Neural progenitor cell (in vitro differentiated cells): ENCODE measurements around the gene ARMH1. TPM values are rescaled to one million over a fixed set of nuclear protein-coding genes. Genes with fewer than 3 reads are reported as not detected.
A peak's percentile ranks its signal among the peaks of the same experiment; 100 is the strongest.

Experiments
- DNase-seq: peaks from one replicate; pipeline ENCODE4 v3.0.0-alpha.2; 2016; ENCODE audit warnings: low spot score
- H2AFZ ChIP-seq: fragments of 200-600 bp; sonication (generic); replicated peaks from 2 replicates; pipeline ENCODE4 v1.6.1; 2016; ENCODE audit warnings: antibody characterized with exemption
- H3F3A ChIP-seq: fragments of 200-600 bp; sonication (generic); 2 replicates; pipeline ENCODE4 v1.6.1; 2016; ENCODE audit warnings: antibody characterized with exemption, low read depth
- H3K27ac ChIP-seq: fragments of 200-600 bp; sonication (generic); 2 replicates; pipeline ENCODE4 v1.5.1; 2016; ENCODE audit warnings: mild to moderate bottlenecking
- H3K27me3 ChIP-seq: fragments of 200-600 bp; sonication (generic); 2 replicates; pipeline ENCODE4 v1.6.1; 2016; ENCODE audit warnings: mild to moderate bottlenecking, moderate library complexity
- H3K36me3 ChIP-seq: fragments of 200-600 bp; sonication (generic); 2 replicates; pipeline ENCODE4 v1.5.1; 2016
- H3K4me1 ChIP-seq: fragments of 200-600 bp; sonication (generic); 2 replicates; pipeline ENCODE4 v1.6.1; 2016; ENCODE audit warnings: mixed run types
- H3K4me2 ChIP-seq: fragments of 200-600 bp; sonication (generic); 2 replicates; pipeline ENCODE4 v1.6.1; 2016
- H3K4me3 ChIP-seq: fragments of 200-600 bp; sonication (generic); 2 replicates; pipeline ENCODE4 v1.5.1; 2016
- H3K79me2 ChIP-seq: fragments of 200-600 bp; sonication (generic); 2 replicates; pipeline ENCODE4 v1.6.1; 2016; ENCODE audit warnings: low read depth
- H3K9ac ChIP-seq: fragments of 200-600 bp; sonication (generic); 2 replicates; pipeline ENCODE4 v1.6.1; 2016
- H3K9me3 ChIP-seq: fragments of 200-600 bp; sonication (generic); 2 replicates; pipeline ENCODE4 v1.5.1; 2016; ENCODE audit warnings: low read depth
- H4K20me1 ChIP-seq: fragments of 200-600 bp; sonication (generic); 2 replicates; pipeline ENCODE4 v1.6.1; 2016; ENCODE audit warnings: low read depth
- H3K27ac Mint-ChIP-seq: 3 replicates; pipeline ENCODE4 v1.8.0; 2021; ENCODE audit warnings: mixed read lengths
- H3K27me3 Mint-ChIP-seq: 2 replicates; pipeline ENCODE4 v1.8.0; 2022; ENCODE audit warnings: low read depth, mild to moderate bottlenecking, inconsistent platforms, moderate library complexity, mixed read lengths; ENCODE audit not compliant: insufficient read depth
- H3K36me3 Mint-ChIP-seq: 3 replicates; pipeline ENCODE4 v1.8.0; 2021; ENCODE audit warnings: mixed read lengths
- H3K4me1 Mint-ChIP-seq: 3 replicates; pipeline ENCODE4 v1.8.0; 2021; ENCODE audit warnings: mixed read lengths
- H3K4me3 Mint-ChIP-seq: 3 replicates; pipeline ENCODE4 v1.8.0; 2021; ENCODE audit warnings: mild to moderate bottlenecking, moderate library complexity, mixed read lengths
- H3K9me3 Mint-ChIP-seq: 3 replicates; pipeline ENCODE4 v1.8.0; 2020; ENCODE audit warnings: mixed read lengths
- CTCF ChIP-seq: fragments of 200-600 bp; sonication (generic); IDR thresholded peaks from 2 replicates; pipeline ENCODE4 v1.5.1; 2017; ENCODE audit warnings: antibody characterized with exemption, mild to moderate bottlenecking
- EZH2 ChIP-seq: fragments of 200-600 bp; sonication (generic); IDR thresholded peaks from 2 replicates; pipeline ENCODE4 v1.6.1; 2017; ENCODE audit warnings: antibody characterized with exemption, mild to moderate bottlenecking, moderate library complexity
- EZH2phosphoT487 ChIP-seq: fragments of 200-600 bp; sonication (generic); IDR thresholded peaks from 2 replicates; pipeline ENCODE4 v1.6.1; 2017; ENCODE audit warnings: antibody characterized with exemption
- total RNA-seq: library from RNA; depleted of rRNA; stranded (reverse); fragments of >200 nt; gene quantifications from 2 replicates; pipeline ENCODE4 v1.2.3, GENCODE V29; 2015; ENCODE audit warnings: low replicate concordance

ARMH1 gene
- total RNA-seq, 1 donor from 2014 or later, result 3.6 TPM

- Histone ChIP-seq H3K79me2 (peaks cover 27% of the 10 kb centered on the region), H3K36me3 (no peaks in the 10 kb centered on the region), H2AFZ (no peak overlapping the region), H3K4me2 (no peak overlapping the region), H3K9ac (no peak overlapping the region), H3F3A (peaks cover 25% of the 10 kb centered on the region), H3K27me3 (no peaks in the 10 kb centered on the region), H3K27ac (no peak overlapping the region), H3K4me3 (no peak overlapping the region), H3K9me3 (no peaks in the 10 kb centered on the region), H3K4me1 (peaks cover 21% of the 10 kb centered on the region), H4K20me1 (peaks cover 26% of the 10 kb centered on the region)
- Mint-ChIP-seq H3K9me3 (no peaks in the 10 kb centered on the region), H3K4me1 (peaks cover 40% of the 10 kb centered on the region), H3K27ac (no peak overlapping the region), H3K36me3 (peaks cover 6% of the 10 kb centered on the region), H3K27me3 (peaks cover 4% of the 10 kb centered on the region), H3K4me3 (peak overlapping the region; percentile 91)
- TF ChIP-seq CTCF (no peak), EZH2 (no peak), EZH2phosphoT487 (no peak)
- no peak for DNase-seq
Measured at GRCh38 chr1:44630116-44630515, 44.4 kb upstream of the ARMH1 start.

GRCh38 chr1:44631333-44631646 lies 43.2 kb upstream of the ARMH1 start:
- H4K20me1 ChIP-seq, result peaks cover 38% of the 10 kb centered on the region
- H3K27ac Mint-ChIP-seq, result peak overlapping the region; percentile 98

GRCh38 chr1:44631647-44632539 lies 42.6 kb upstream of the ARMH1 start:
- H3K9me3 ChIP-seq, result no peaks in the 10 kb centered on the region
- peak overlapping the region; percentile 100 for H3K4me2 ChIP-seq
- peak overlapping the region; percentile 96 for H3K9ac ChIP-seq
- H3K27ac Mint-ChIP-seq, result peak overlapping the region; percentile 98
- peak overlapping the region; percentile 100 for H3K27ac ChIP-seq
- no peak for TF ChIP-seq CTCF
- peak overlapping the region; percentile 89 for H3K4me3 ChIP-seq
- H3K27me3 ChIP-seq, result no peaks in the 10 kb centered on the region
- H3K27me3 Mint-ChIP-seq, result peaks cover 4% of the 10 kb centered on the region
- DNase-seq, result peak; percentile 94
- peaks cover 15% of the 10 kb centered on the region for H3K36me3 Mint-ChIP-seq
- peak overlapping the region; percentile 86 for H2AFZ ChIP-seq
- H3F3A ChIP-seq, result peaks cover 36% of the 10 kb centered on the region
- H3K79me2 ChIP-seq, result peaks cover 30% of the 10 kb centered on the region
- H3K4me3 Mint-ChIP-seq, result peak overlapping the region; percentile 91
- H3K36me3 ChIP-seq, result no peaks in the 10 kb centered on the region
- H3K4me1 ChIP-seq, result peaks cover 25% of the 10 kb centered on the region
- H4K20me1 ChIP-seq, result peaks cover 44% of the 10 kb centered on the region
- no peaks in the 10 kb centered on the region for H3K9me3 Mint-ChIP-seq
- H3K4me1 Mint-ChIP-seq, result peaks cover 53% of the 10 kb centered on the region

More at GRCh38 chr1:44631333-44631646, 43.2 kb upstream of the ARMH1 start:
- no peaks in the 10 kb centered on the region for H3K27me3 ChIP-seq
- H3F3A ChIP-seq, result peaks cover 30% of the 10 kb centered on the region
- H3K27ac ChIP-seq, result peak overlapping the region; percentile 100
- peaks cover 21% of the 10 kb centered on the region for H3K4me1 ChIP-seq
- H3K36me3 Mint-ChIP-seq, result peaks cover 14% of the 10 kb centered on the region
- TF ChIP-seq EZH2 (no peak), EZH2phosphoT487 (no peak), CTCF (no peak)
- H2AFZ ChIP-seq, result peak overlapping the region; percentile 86
- H3K9ac ChIP-seq, result peak overlapping the region; percentile 44
- H3K4me2 ChIP-seq, result peak overlapping the region; percentile 100
- no peaks in the 10 kb centered on the region for H3K9me3 Mint-ChIP-seq
- H3K27me3 Mint-ChIP-seq, result peaks cover 4% of the 10 kb centered on the region
- no peak for DNase-seq
- peak overlapping the region; percentile 89 for H3K4me3 ChIP-seq
- peak overlapping the region; percentile 91 for H3K4me3 Mint-ChIP-seq
- H3K9me3 ChIP-seq, result no peaks in the 10 kb centered on the region
- peaks cover 49% of the 10 kb centered on the region for H3K4me1 Mint-ChIP-seq
- no peaks in the 10 kb centered on the region for H3K36me3 ChIP-seq
- peaks cover 30% of the 10 kb centered on the region for H3K79me2 ChIP-seq
